ENCODE measurements around the gene AFF3. TPM values are rescaled to one million over a fixed set of nuclear protein-coding genes. Genes with fewer than 3 reads are reported as not detected.

AFF3 gene
- total and polyA plus RNA-seq, 2 of the 13 experiments (the other 11 are each of a cell fraction or from before 2014, with no cell fraction given) = not detected

DNA sequence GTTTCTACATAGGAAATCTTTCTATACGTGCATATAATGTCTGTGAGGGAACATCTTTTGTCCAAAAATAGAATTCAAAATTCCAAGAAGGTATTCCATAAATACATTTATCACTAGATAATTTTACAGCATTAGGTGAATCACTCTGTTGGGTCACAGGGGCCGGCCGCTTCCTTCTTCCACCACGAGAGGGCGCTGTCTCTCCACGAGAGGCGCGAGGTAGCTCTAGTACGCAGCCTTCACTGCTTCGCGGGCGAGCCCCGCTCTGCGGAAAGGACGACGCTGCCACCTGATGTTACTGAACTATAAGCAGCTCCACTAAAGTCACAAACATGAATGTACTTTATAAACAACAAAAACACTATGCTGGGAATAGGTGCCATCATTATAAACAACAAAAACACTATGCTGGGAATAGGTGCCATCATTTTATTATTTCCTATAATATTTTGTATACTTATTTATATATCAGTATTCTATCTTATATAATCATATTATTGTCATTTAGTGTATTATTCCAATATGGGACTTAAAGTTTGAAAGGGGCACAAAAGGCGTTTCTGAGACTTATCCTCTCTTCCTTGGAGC is 583.2 kb downstream of the AFF3 start (continued):
- TF ChIP-seq, protein P1, sequence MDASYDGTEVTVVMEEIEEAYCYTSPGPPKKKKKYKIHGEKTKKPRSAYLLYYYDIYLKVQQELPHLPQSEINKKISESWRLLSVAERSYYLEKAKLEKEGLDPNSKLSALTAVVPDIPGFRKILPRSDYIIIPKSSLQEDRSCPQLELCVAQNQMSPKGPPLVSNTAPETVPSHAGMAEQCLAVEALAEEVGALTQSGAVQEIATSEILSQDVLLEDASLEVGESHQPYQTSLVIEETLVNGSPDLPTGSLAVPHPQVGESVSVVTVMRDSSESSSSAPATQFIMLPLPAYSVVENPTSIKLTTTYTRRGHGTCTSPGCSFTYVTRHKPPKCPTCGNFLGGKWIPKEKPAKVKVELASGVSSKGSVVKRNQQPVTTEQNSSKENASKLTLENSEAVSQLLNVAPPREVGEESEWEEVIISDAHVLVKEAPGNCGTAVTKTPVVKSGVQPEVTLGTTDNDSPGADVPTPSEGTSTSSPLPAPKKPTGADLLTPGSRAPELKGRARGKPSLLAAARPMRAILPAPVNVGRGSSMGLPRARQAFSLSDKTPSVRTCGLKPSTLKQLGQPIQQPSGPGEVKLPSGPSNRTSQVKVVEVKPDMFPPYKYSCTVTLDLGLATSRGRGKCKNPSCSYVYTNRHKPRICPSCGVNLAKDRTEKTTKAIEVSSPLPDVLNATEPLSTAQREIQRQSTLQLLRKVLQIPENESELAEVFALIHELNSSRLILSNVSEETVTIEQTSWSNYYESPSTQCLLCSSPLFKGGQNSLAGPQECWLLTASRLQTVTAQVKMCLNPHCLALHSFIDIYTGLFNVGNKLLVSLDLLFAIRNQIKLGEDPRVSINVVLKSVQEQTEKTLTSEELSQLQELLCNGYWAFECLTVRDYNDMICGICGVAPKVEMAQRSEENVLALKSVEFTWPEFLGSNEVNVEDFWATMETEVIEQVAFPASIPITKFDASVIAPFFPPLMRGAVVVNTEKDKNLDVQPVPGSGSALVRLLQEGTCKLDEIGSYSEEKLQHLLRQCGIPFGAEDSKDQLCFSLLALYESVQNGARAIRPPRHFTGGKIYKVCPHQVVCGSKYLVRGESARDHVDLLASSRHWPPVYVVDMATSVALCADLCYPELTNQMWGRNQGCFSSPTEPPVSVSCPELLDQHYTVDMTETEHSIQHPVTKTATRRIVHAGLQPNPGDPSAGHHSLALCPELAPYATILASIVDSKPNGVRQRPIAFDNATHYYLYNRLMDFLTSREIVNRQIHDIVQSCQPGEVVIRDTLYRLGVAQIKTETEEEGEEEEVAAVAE (CRISPR knock-in tag; IDR thresholded peaks at IDR 0.05; ENCODE audit: borderline replicate concordance) = 0 out of 2 replicates have a peak, but pooled peaks have one; percentile 23
- no peak for TF ChIP-seq NR2C2 (CRISPR knock-in tag; IDR thresholded peaks at IDR 0.05; ENCODE audit: borderline replicate concordance)

DNA sequence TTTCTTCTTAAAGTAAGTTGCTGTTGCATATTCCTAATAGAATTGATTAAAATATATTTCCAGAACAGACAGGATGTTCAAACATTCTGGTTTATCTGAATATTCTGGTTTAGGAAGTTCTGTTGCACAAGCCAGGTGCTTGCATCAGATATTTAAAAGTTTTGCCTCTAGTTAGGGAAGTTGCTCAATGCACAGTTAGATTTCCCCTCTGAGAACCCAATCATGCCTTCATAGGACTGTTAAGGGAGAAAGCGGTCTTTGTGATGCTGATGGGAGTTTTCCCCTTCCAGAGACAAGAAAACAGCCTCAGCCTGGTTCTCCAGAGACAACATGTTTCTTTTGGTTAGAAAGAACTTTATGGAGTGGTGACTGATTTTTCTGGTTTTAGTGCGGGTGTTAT is 587.0 kb downstream of the AFF3 start:
- no peak overlapping the region for H3K4me2 ChIP-seq (ENCODE audit: low read depth, low read length)
- no peak for ATAC-seq
- in situ Hi-C loops (cut with HindIII; ENCODE audit: extremely low pct_ligation_motif_present, low pct_unique_long_range_greater_than_20kb) (loop anchor here (5.0 to 25.0 kb wide), 4 partner anchors 57 to 832 kb away; no protein-coding TSS in a partner anchor), intact Hi-C loops (cut with micrococcal nuclease; ENCODE audit: unreplicated experiment) (loop anchor here (5.0 kb wide), 1 partner anchor 262 kb away; no protein-coding TSS in a partner anchor)
- no peak for TF ChIP-seq RBFOX2 (IDR thresholded peaks at IDR 0.05; ENCODE audit: low read depth, low read length)
- TF ChIP-seq HNRNPL (IDR thresholded peaks at IDR 0.05; ENCODE audit: low read depth, low read length) = no peak
- no peak for TF ChIP-seq SIX1 (CRISPR knock-in tag; IDR thresholded peaks at IDR 0.05; ENCODE audit: borderline replicate concordance)
- TF ChIP-seq KDM6A (CRISPR knock-in tag; IDR thresholded peaks at IDR 0.05; ENCODE audit: low read depth) = no peak
- no peak for DNase-seq (ENCODE audit: low spot score)
- no peaks in the 10 kb centered on the region for H3K4me1 ChIP-seq (ENCODE audit: insufficient read depth, low read length)
- H3K9me3 ChIP-seq (ENCODE audit: low read length) = no peaks in the 10 kb centered on the region
- no peak for FAIRE-seq
- H3K9ac ChIP-seq (ENCODE audit: insufficient read depth, low read depth, low read length) = no peak overlapping the region
- no peak overlapping the region for H2AFZ ChIP-seq (ENCODE audit: low read length)
- BruUV-seq (replicated peaks) = no TSS peak
- no peaks in the 10 kb centered on the region for H3K27me3 ChIP-seq (ENCODE audit: control insufficient read depth in 1 of 2, insufficient read depth in 2 of 2, low read length in 2 of 2)
- H3K4me3 ChIP-seq (replicated peaks in 1 of 3; ENCODE audit: insufficient read depth in 1 of 3, low read depth in 2 of 3, low read length in 3 of 3) = no peak overlapping the region
- no peaks in the 10 kb centered on the region for H3K36me3 ChIP-seq (replicated peaks in 1 of 2; ENCODE audit: control insufficient read depth in 1 of 2, insufficient read depth in 2 of 2, low read length in 2 of 2)
- H4K20me1 ChIP-seq (ENCODE audit: insufficient read depth, low read length) = peaks cover 3% of the 10 kb centered on the region; the same call in 1 of the 2 replicates
- WGBS (ENCODE audit: low lambda C conversion rate) = 47% methylated on average over 2 of the region's 2 CpGs
- POLR2A ChIA-PET = no interaction called here
- no peaks in the 10 kb centered on the region for H3K79me2 ChIP-seq (ENCODE audit: insufficient read depth, low read length)
- CTCF ChIA-PET (ENCODE audit: low intra/inter-chr PET ratio, low total read pairs) = no interaction called here
- H3K27ac ChIP-seq (ENCODE audit: extremely low read length, insufficient read depth, low read length) = no peak overlapping the region

All from HepG2 (cell line).